Measurements from ENCODE around the gene GBP6. TPM values are rescaled to one million over a fixed set of nuclear protein-coding genes. Genes with fewer than 3 reads are reported as not detected.
"Not testable (repeated sequence)": the region's sequence is repeated elsewhere in the genome, so short reads cannot be mapped to it uniquely, and the experiment has no call there.

Gene GBP6
- total and polyA plus RNA-seq, 4 experiments from 2014 or later: 0.17 to 0.30 (median 0.20) TPM

GRCh38 chr1:89429062-89429461 lies 65.2 kb downstream of the GBP6 start:
- Mint-ChIP-seq H3K4me1 (no peaks in the 10 kb centered on the region), H3K36me3 (peaks cover 0 to 5% of the 10 kb centered on the region in 2 donors), H3K27me3 (peaks cover 0 to 2% of the 10 kb centered on the region in 2 donors), H3K4me3 (no peak overlapping the region), H3K9me3 (no peaks in the 10 kb centered on the region), H3K27ac (no peak overlapping the region)
- H3K4me1 ChIP-seq (ENCODE audit: insufficient read depth, low read length): no peaks in the 10 kb centered on the region
- no peaks in the 10 kb centered on the region for H3K36me3 ChIP-seq (ENCODE audit: insufficient read depth, low read length)
- H3K27me3 ChIP-seq (ENCODE audit: insufficient read depth, low read length): no peaks in the 10 kb centered on the region
- H3K27ac ChIP-seq (ENCODE audit: low read depth, low read length): no peak overlapping the region
- ChIA-PET CTCF (ENCODE audit: partially characterized antibody) (no interaction called here), POLR2A (ENCODE audit: partially characterized antibody) (interaction anchor here (0.6 kb wide), 1 partner anchor 445 kb away, joined by 3 read pairs; no protein-coding TSS in a partner anchor)
- intact Hi-C loops (cut with micrococcal nuclease): no loop called here
- H3K4me3 ChIP-seq (ENCODE audit: low read length in 2 of 2): no peak overlapping the region
- DNase-seq: no peak
- no peaks in the 10 kb centered on the region for H3K9me3 ChIP-seq (ENCODE audit: control insufficient read depth in 1 of 2, low read length in 2 of 2)

GRCh38 chr1:89429681-89430080 lies 65.8 kb downstream of the GBP6 start:
- H3K27ac Mint-ChIP-seq; H3K27ac ChIP-seq (ENCODE audit: low read depth, low read length); H3K36me3 ChIP-seq (ENCODE audit: insufficient read depth, low read length); H3K9me3 Mint-ChIP-seq; H3K27me3 Mint-ChIP-seq; H3K9me3 ChIP-seq (ENCODE audit: control insufficient read depth in 1 of 2, low read length in 2 of 2); POLR2A ChIA-PET (ENCODE audit: partially characterized antibody); H3K36me3 Mint-ChIP-seq; H3K4me3 ChIP-seq (ENCODE audit: low read length in 2 of 2); H3K27me3 ChIP-seq (ENCODE audit: insufficient read depth, low read length); H3K4me3 Mint-ChIP-seq; DNase-seq; intact Hi-C loops (cut with micrococcal nuclease); CTCF ChIA-PET (ENCODE audit: partially characterized antibody); H3K4me1 ChIP-seq (ENCODE audit: insufficient read depth, low read length); H3K4me1 Mint-ChIP-seq: not testable (repeated sequence)

- Mint-ChIP-seq H3K27ac (no peak overlapping the region), H3K27me3 (peaks cover 1 to 2% of the 10 kb centered on the region in 2 donors), H3K4me3 (no peak overlapping the region), H3K36me3 (peaks cover under 1 to 2% of the 10 kb centered on the region in 2 donors), H3K9me3 (peaks cover 0 to 14% (median 10%) of the 10 kb centered on the region in 8 donors), H3K4me1 (no peaks in the 10 kb centered on the region)
- no peak overlapping the region for H3K27ac ChIP-seq (ENCODE audit: low read depth, low read length)
- DNase-seq: no peak
- POLR2A ChIA-PET (ENCODE audit: partially characterized antibody): no interaction called here
- intact Hi-C loops (cut with micrococcal nuclease): no loop called here
- no peaks in the 10 kb centered on the region for H3K9me3 ChIP-seq (ENCODE audit: control insufficient read depth in 1 of 2, low read length in 2 of 2)
- H3K4me3 ChIP-seq (ENCODE audit: low read length in 2 of 2): no peak overlapping the region
- CTCF ChIA-PET (ENCODE audit: partially characterized antibody): no interaction called here
- H3K27me3 ChIP-seq (ENCODE audit: insufficient read depth, low read length): no peaks in the 10 kb centered on the region
- H3K4me1 ChIP-seq (ENCODE audit: insufficient read depth, low read length): no peaks in the 10 kb centered on the region
- no peaks in the 10 kb centered on the region for H3K36me3 ChIP-seq (ENCODE audit: insufficient read depth, low read length)
Observed at GRCh38 chr1:89433421-89433820, 69.6 kb downstream of the GBP6 start.

GRCh38 chr1:89434058-89434780 lies 70.4 kb downstream of the GBP6 start:
- H3K4me1 ChIP-seq (ENCODE audit: insufficient read depth, low read length); intact Hi-C loops (cut with micrococcal nuclease); H3K27ac ChIP-seq (ENCODE audit: low read depth, low read length); H3K36me3 ChIP-seq (ENCODE audit: insufficient read depth, low read length); H3K4me3 Mint-ChIP-seq; H3K4me1 Mint-ChIP-seq; POLR2A ChIA-PET (ENCODE audit: partially characterized antibody); H3K27me3 ChIP-seq (ENCODE audit: insufficient read depth, low read length); DNase-seq; H3K27me3 Mint-ChIP-seq; H3K9me3 ChIP-seq (ENCODE audit: control insufficient read depth in 1 of 2, low read length in 2 of 2); H3K36me3 Mint-ChIP-seq; H3K4me3 ChIP-seq (ENCODE audit: low read length in 2 of 2); H3K27ac Mint-ChIP-seq: not testable (repeated sequence)
- CTCF ChIA-PET (ENCODE audit: partially characterized antibody): interaction anchor here (1.3 kb wide), 1 partner anchor 349 kb away, joined by 3 read pairs; no protein-coding TSS in a partner anchor
- peaks cover 0 to 22% (median 17%) of the 10 kb centered on the region in 8 donors for H3K9me3 Mint-ChIP-seq

Other genes with a start within 250 kb of the GBP6 start
- gene GBP2, start 237.9 kb upstream of the GBP6 start, total RNA-seq: 100 to 1,000 TPM; 186 to 199 TPM
- gene GBP2, start 237.9 kb upstream of the GBP6 start, polyA plus RNA-seq: 100 to 1,000 TPM; 109 to 127 TPM
- gene GBP7, start 188.1 kb upstream of the GBP6 start, total RNA-seq: under 1 TPM; 0.17 TPM
- gene GBP7, start 188.1 kb upstream of the GBP6 start, polyA plus RNA-seq: not detected
- gene GBP4, start 165.1 kb upstream of the GBP6 start, total RNA-seq: 10 to 100 TPM; 48.5 to 49.5 TPM
- gene GBP4, start 165.1 kb upstream of the GBP6 start, polyA plus RNA-seq: 10 to 100 TPM; 36.8 to 54.3 TPM
- 10 to 100 TPM; 76.3 to 79.2 TPM for gene GBP5, start 91.2 kb upstream of the GBP6 start, total RNA-seq
- gene GBP5, start 91.2 kb upstream of the GBP6 start, polyA plus RNA-seq: 100 to 1,000 TPM in 1 of 2 donors, 10 to 100 TPM in 1; 37.9 to 124 TPM
- gene LRRC8B, start 160.8 kb downstream of the GBP6 start, total RNA-seq: 10 to 100 TPM; 15.6 to 18.1 TPM
- gene LRRC8B, start 160.8 kb downstream of the GBP6 start, polyA plus RNA-seq: 10 to 100 TPM; 15.0 to 18.0 TPM